Activated T-helper 17 cell treated with anti-CD3 and anti-CD28 coated beads, Interleukin-2, amount 50 U/mL, for 72 hours (primary cell): ENCODE results near the gene GNAS. TPM values are rescaled to one million over a fixed set of nuclear protein-coding genes. Genes with fewer than 3 reads are reported as not detected.

Source experiments
- ATAC-seq: fragments of 150-1000 bp; cut with Tn5 transposase; replicated peaks from 2 replicates; pipeline ENCODE4 v1.10.0; 2021; ENCODE audit warnings: mild to moderate bottlenecking, moderate library complexity
- H3K27ac Mint-ChIP-seq: one replicate; pipeline ENCODE4 v1.8.0; 2022; ENCODE audit warnings: mixed read lengths
- H3K27me3 Mint-ChIP-seq: one replicate; pipeline ENCODE4 v1.8.0; 2022; ENCODE audit warnings: mixed read lengths
- H3K36me3 Mint-ChIP-seq: one replicate; pipeline ENCODE4 v1.8.0; 2022; ENCODE audit warnings: low read depth, mild to moderate bottlenecking, mixed read lengths
- H3K4me1 Mint-ChIP-seq: one replicate; pipeline ENCODE4 v1.8.0; 2022; ENCODE audit warnings: mixed read lengths
- H3K4me3 Mint-ChIP-seq: one replicate; pipeline ENCODE4 v1.8.0; 2022; ENCODE audit warnings: mild to moderate bottlenecking, mixed read lengths
- H3K9me3 Mint-ChIP-seq: one replicate; pipeline ENCODE4 v1.8.0; 2022; ENCODE audit warnings: mixed read lengths
- total RNA-seq, 2 donors: library from RNA; stranded (reverse); gene quantifications; one replicate each; pipeline ENCODE4 v1.2.3, GENCODE V29; 2022

GNAS gene
- total RNA-seq, 2 donors from 2014 or later, result 412 to 688 TPM

DNA sequence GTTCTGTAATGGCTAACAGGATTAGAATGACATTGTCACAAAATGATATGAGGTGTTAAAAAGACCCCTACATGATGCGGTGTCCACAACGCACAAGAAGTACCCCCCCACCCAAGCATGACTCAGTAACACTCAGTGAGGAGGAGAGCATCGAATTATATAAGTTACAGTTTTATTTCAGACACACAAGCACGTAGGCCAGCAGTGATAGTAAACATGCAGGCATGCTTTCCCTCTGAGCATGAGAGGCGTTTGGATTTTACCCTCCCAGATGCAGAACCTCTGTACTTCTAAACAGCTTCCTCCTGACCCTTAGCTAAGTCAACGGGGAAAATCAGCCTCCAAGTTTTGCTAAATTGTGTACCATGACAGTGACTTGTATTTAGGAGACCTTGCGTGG lies 23.9 kb downstream of the GNAS start:
- H3K4me3 Mint-ChIP-seq, result no peak overlapping the region
- no peaks in the 10 kb centered on the region for H3K9me3 Mint-ChIP-seq
- H3K27me3 Mint-ChIP-seq, result no peaks in the 10 kb centered on the region
- peaks cover 10% of the 10 kb centered on the region for H3K4me1 Mint-ChIP-seq
- H3K36me3 Mint-ChIP-seq, result no peaks in the 10 kb centered on the region
- H3K27ac Mint-ChIP-seq, result no peak overlapping the region
- ATAC-seq, result no peak

DNA sequence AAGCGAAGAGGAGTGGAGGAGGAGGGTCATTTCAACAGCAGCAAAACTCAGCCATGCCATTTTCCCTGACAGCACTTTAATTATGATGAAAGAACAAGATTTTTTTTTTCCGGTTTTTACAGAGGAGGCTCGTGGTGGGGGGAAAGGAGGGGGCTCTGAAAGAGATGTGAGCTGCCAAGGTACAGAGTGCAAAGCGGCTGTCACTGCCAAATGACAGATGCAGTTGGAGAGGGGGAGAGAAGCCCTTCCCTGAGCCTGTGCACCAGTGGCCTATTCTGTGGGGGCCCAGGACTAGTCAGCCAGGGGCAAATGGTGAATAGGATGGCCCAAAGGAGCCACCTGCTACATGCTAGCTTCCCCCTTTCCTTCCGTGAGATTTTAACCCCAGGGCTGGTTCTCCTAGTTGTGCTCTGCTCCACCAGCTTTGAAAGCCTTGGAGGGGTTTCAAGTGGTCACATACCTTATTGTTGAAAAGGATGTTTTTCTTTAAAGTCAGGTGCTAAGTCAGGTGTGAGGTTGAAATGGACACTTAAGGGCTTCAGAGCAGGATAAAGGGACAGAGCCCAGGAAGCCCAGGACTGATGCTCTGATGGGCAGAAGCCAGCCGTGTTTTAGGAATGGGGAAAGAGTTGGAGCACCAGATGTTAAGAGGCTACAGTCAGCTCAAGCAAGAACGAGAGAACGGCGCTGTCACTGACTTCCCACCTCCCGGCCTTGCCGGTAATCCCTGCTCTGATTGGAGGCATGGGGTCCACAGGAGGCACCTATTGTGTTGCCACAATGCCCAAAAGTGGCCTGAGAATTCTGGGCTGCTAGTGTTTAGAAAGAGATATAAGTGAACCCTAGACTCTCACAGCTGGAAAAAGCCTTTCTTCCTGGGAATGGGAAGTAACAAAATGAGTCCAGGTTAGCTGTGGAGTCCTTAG lies 24.8 kb downstream of the GNAS start:
- ATAC-seq, result no peak
- H3K4me1 Mint-ChIP-seq, result peaks cover 10% of the 10 kb centered on the region

DNA sequence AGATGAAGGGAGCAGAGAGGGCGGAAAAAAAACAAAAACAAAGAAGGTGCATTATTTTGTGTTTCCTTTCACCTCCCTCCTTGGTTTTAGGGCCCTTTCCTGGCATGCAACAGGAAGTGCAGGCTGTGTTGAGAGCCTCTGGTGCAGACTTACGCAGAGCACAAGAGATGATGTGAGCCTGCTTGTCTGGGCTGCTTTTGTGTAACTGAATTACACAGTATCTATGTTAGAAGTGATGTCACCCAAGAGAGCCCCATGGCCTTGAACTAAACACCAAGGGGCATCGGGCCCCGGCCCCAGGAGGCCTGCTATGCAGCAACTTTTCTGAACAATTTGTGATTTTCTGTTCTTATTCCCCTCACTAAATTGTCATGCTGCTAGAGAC lies 25.5 kb downstream of the GNAS start:
- Mint-ChIP-seq H3K4me3 (peak overlapping the region; percentile 31), H3K9me3 (no peaks in the 10 kb centered on the region), H3K4me1 (peaks cover 10% of the 10 kb centered on the region), H3K27me3 (no peaks in the 10 kb centered on the region), H3K27ac (no peak overlapping the region), H3K36me3 (no peaks in the 10 kb centered on the region)
- peak; percentile 50 for ATAC-seq

More for the DNA sequence above, 24.8 kb downstream of the GNAS start:
- Mint-ChIP-seq H3K9me3 (no peaks in the 10 kb centered on the region), H3K36me3 (no peaks in the 10 kb centered on the region), H3K27me3 (no peaks in the 10 kb centered on the region), H3K27ac (no peak overlapping the region), H3K4me3 (no peak overlapping the region)

DNA sequence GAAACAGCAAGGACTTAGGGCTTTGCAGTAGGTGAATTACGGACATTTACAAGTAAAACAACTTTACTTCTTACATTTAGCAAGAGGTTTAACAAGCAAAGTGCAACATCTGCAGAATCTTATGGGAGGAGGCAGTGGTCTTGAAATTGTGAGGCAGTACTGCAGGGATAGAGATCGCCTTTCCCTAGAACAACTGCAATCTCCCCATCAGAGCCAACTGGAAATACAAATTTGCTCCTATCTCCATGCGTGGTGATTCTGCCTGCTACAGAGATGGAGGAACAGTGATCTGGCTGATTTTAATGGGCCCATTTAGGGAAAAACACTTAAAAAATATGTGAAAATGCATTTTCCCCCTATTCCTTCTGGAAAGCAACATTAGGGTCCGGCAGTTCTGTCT lies 25.9 kb downstream of the GNAS start:
- Mint-ChIP-seq H3K27ac (no peak overlapping the region), H3K4me3 (peak overlapping the region; percentile 31), H3K4me1 (peaks cover 10% of the 10 kb centered on the region), H3K36me3 (no peaks in the 10 kb centered on the region), H3K27me3 (no peaks in the 10 kb centered on the region), H3K9me3 (no peaks in the 10 kb centered on the region)
- no peak for ATAC-seq

DNA sequence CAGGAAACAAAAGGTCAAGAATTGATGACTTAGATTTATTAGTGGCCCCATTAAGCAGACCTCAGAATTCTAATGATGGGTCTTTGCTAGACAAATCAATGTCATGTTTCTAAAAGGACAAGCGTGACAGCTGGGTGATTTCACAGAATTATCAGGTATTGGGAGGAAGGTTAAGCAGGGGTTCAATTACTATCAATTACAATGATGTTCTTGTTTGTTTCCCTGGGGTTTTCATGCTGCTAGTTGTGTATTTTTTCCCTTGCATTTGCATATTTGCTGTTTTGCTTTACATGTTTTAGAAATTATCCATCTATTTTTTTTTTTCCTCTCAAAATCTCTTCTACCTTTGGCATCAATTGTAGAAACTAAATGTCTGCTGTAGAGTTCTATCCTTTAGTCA lies 27.9 kb downstream of the GNAS start:
- no peak for ATAC-seq
- Mint-ChIP-seq H3K36me3 (no peaks in the 10 kb centered on the region), H3K4me1 (peaks cover 10% of the 10 kb centered on the region)

DNA sequence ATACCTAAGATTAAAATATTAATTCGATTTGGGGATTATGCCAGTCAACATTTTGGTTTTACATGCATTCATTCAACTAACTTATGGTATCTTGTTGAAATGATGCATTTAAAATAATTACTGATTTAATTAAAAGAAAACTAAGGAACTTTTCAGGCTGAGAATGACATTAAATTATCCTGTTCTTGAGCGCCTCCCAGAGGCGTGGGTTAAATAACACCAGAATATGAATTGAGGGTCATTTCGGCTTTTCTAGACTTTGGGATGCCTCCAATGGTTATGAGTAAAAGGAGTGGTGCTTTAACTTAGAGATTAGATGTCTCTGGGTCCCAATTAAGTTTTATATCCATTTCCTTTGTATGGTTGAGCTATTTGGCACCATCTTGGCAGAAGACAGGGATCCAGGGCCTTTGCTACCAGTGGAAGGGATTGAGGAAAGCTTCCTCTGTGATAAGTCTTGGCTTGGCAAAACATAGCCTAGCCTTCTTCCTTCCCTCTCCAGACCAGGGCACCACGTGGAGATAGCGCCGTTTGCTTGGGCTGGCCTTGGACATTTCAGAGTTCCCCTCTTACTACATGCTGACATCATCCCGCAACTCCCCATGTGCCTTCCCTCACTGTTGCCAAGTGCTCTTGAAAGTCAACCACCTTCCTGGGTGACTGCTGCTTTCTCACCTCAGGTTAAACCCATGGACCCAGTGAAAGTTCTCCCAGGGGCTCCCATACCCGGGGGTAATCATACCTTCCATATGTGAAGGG lies 28.7 kb downstream of the GNAS start:
- H3K27me3 Mint-ChIP-seq, result no peaks in the 10 kb centered on the region
- no peaks in the 10 kb centered on the region for H3K9me3 Mint-ChIP-seq
- no peak for ATAC-seq
- no peak overlapping the region for H3K27ac Mint-ChIP-seq
- H3K36me3 Mint-ChIP-seq, result no peaks in the 10 kb centered on the region
- H3K4me3 Mint-ChIP-seq, result no peak overlapping the region
- peaks cover 10% of the 10 kb centered on the region for H3K4me1 Mint-ChIP-seq

More for the DNA sequence above, 27.9 kb downstream of the GNAS start:
- no peaks in the 10 kb centered on the region for H3K27me3 Mint-ChIP-seq
- no peak overlapping the region for H3K27ac Mint-ChIP-seq
- H3K9me3 Mint-ChIP-seq, result no peaks in the 10 kb centered on the region
- H3K4me3 Mint-ChIP-seq, result no peak overlapping the region

DNA sequence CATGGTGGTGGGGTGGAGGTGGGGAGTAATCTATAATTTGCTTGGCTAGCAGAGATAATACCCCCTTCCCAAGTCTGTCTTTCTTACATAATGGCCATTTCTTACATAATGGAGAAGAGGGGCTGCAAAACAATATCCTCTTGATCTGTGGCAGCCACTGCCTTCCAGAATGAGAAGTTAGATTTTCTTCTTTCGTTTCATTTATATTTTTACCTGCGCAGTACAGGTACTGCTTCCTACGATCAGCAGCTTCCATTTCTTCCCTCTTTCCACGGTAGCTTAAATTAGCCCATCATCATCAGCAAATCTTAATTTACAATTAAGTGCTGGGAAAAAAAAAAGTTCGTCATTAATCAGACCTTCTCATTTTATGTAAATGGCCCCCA lies 30.2 kb downstream of the GNAS start:
- Mint-ChIP-seq H3K36me3 (no peaks in the 10 kb centered on the region), H3K27ac (no peak overlapping the region), H3K4me1 (peaks cover 8% of the 10 kb centered on the region), H3K27me3 (no peaks in the 10 kb centered on the region), H3K9me3 (no peaks in the 10 kb centered on the region), H3K4me3 (no peak overlapping the region)
- no peak for ATAC-seq

DNA sequence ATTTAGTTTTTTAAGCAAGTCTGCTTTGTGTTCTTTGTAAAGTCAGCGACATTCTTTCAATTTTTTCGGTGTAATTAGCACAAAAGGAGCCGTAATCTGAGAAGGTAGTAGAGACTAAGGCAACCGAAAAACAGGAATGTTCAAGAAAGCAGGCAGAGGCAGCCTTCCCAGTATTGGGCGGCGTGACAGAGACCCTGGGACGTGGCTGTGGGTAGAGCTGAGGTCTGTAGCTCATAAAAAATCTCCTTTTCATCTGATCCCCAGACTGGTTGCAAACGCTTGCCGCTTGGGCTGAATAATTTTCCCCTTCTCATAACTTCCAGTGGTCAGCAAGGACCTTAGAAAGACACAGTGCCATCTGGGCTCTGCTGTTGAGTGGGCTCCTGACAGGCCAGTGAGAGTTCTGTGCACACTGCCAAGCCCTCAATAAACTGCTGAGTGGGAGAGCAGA lies 30.8 kb downstream of the GNAS start:
- ATAC-seq, result no peak
- H3K27me3 Mint-ChIP-seq, result no peaks in the 10 kb centered on the region
- no peaks in the 10 kb centered on the region for H3K36me3 Mint-ChIP-seq
- H3K4me1 Mint-ChIP-seq, result peaks cover 3% of the 10 kb centered on the region
- H3K27ac Mint-ChIP-seq, result no peak overlapping the region
- H3K4me3 Mint-ChIP-seq, result no peak overlapping the region
- H3K9me3 Mint-ChIP-seq, result no peaks in the 10 kb centered on the region

DNA sequence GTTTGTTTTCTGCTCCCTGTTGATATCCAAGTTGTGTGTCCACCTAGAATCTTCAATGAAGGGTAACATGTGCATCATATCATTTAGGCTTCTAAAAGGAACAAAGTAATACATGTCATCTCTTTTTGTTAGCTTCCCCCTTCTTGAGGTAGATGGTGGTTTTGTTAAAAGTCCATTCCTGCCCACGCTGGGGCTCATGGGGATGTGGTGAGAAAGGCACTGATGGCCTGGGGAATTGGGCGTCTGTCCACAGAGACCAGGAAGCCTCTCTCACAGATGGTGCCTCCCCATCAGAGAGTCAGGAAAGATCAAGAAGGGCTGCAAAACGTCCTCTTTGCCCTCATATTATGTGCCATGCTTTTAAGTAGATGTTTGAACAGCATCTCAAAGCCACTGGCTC lies 32.5 kb downstream of the GNAS start:
- Mint-ChIP-seq H3K27me3 (no peaks in the 10 kb centered on the region), H3K4me1 (no peaks in the 10 kb centered on the region), H3K9me3 (no peaks in the 10 kb centered on the region), H3K27ac (no peak overlapping the region), H3K4me3 (no peak overlapping the region), H3K36me3 (no peaks in the 10 kb centered on the region)
- ATAC-seq, result no peak

DNA sequence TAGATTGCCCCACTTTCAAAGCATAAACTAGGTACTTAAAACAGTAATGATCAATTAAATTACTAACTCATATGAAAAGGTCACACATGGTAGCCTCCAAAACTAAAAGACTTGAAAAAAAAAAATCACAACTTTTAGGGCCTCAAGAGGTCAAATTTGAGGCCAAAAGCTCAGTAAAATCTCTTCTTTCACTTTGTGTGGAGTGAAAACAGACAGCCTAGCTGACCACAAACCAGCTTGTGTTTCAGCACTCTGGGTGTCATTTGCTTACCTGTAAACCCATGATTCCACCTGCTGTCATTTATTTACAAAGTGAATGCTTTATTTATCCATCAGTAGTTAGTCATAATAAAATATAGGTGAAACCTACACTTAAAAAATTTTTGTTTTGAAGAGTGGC lies 34.0 kb downstream of the GNAS start:
- Mint-ChIP-seq H3K4me3 (no peak overlapping the region), H3K9me3 (no peaks in the 10 kb centered on the region), H3K27ac (no peak overlapping the region), H3K27me3 (no peaks in the 10 kb centered on the region), H3K36me3 (no peaks in the 10 kb centered on the region), H3K4me1 (no peaks in the 10 kb centered on the region)
- no peak for ATAC-seq

DNA sequence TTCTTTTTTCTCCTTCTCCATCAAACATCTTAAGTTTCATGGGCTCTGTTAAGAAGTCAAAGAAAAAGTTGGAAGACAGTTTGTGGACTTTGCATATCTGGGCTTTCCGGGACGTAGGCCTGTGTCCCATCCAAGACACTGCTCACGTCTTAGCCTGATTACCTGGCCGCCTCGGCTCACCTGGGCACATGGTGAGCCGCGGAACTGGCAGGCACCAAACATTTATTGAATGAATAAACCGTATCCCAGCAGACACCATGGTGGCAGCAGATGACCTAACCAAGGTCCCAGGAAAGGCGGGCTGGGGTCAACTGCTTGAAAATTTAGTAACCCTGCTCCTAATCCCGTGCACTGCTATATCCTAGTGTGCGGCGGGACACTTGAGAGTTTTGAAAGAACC lies 35.6 kb downstream of the GNAS start:
- Mint-ChIP-seq H3K36me3 (peaks cover 14% of the 10 kb centered on the region), H3K27ac (no peak overlapping the region), H3K4me1 (no peaks in the 10 kb centered on the region), H3K9me3 (no peaks in the 10 kb centered on the region), H3K27me3 (no peaks in the 10 kb centered on the region), H3K4me3 (peak overlapping the region; percentile 69)
- ATAC-seq, result no peak

DNA sequence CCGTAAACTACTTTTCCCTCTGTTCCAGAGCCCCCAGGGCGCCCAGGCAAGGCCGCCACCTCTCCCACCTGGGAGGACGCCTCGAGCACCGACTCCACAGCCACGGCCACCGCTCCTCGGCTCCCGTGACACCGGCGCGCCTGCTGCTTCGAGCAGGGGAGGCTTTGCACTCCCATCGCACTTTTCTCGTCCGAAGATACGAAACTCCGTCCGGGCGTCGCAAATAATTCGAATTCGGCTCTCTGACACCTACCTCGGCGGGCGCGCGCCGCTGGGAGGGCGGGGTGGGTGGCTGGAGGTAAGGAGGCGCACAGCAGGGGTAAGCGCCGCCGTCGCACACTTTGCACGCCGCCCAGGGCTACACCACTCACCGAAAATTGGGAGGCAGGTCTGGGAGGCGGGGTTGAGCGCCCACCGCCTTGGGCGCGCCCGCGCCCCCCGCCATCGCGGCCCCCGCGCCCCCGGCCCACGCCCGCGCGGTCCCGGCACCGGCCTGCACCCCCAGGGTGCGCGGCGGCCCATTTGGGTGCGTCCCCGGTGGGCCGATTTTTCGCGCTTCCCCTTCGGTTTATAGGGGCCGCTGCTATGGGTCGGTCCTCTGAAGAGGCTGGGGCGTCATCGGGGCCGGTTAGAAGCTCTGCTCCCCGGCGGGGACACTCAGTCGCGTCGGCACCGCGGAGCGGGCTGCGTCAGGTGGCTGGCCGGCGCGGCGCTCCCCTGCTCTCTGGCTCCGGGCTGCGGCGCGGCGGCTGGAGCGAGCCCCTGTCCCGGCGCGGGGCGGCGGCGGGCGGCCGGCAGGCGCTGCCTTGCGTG lies 36.2 kb downstream of the GNAS start:
- peak overlapping the region; percentile 77 for H3K27ac Mint-ChIP-seq
- peak; percentile 72 for ATAC-seq
- H3K27me3 Mint-ChIP-seq, result no peaks in the 10 kb centered on the region
- peaks cover 5% of the 10 kb centered on the region for H3K4me1 Mint-ChIP-seq
- peaks cover 20% of the 10 kb centered on the region for H3K36me3 Mint-ChIP-seq
- H3K9me3 Mint-ChIP-seq, result no peaks in the 10 kb centered on the region
- peak overlapping the region; percentile 77 for H3K4me3 Mint-ChIP-seq

DNA sequence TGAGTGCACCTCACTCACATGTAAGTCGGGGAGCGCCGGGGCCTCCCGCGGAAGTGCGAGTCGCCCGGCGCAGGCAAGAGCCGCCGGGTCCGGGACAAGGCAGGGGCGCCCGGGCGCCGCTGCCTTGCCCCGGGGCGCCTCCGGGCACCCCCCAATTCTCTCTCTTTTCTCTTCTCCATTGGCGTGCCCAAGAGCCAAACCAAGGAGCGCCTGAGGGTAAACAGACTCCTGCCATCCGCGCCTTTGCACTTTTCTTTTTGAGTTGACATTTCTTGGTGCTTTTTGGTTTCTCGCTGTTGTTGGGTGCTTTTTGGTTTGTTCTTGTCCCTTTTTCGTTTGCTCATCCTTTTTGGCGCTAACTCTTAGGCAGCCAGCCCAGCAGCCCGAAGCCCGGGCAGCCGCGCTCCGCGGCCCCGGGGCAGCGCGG lies 36.8 kb downstream of the GNAS start:
- H3K4me1 Mint-ChIP-seq, result peaks cover 11% of the 10 kb centered on the region
- H3K27ac Mint-ChIP-seq, result peak overlapping the region; percentile 77
- H3K4me3 Mint-ChIP-seq, result peak overlapping the region; percentile 77
- no peak for ATAC-seq
- H3K9me3 Mint-ChIP-seq, result no peaks in the 10 kb centered on the region
- peaks cover 24% of the 10 kb centered on the region for H3K36me3 Mint-ChIP-seq
- H3K27me3 Mint-ChIP-seq, result no peaks in the 10 kb centered on the region

DNA sequence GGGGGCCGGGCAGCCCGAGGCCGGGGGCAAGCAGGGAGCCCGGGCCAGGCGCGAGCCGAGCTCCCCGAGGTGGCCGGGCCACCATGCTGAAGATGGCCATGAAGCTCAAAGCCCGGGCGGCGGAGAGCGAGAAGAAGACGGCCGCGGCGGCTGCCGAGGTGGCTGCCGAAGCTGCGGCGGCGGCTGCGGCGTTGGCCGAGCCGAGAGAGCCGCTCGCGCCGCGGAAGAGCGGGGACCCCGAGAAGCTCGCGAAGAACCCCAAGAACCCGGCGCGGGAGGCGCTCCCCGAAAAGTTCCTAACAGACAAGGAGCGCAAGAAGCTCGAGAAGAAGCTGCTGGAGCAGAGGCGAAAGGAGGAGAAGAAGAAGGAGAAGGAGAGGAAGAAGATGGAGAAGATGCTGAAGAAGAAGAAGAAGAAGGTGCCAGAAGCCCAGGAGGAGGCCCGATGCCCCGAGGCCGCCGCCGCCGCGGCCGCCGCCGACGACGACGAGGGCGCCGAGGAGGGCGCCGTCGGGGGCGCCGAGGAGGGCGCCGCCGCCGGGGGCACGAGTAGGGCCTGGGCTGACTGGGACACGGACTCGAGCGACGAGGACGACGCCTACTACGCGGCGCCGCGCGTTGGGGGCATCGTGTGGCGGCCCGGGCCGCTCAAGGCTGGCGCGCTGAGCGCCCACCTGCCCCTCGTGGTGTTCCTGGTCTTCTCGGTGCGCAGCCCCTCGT lies 37.4 kb downstream of the GNAS start:
- Mint-ChIP-seq H3K36me3 (peaks cover 30% of the 10 kb centered on the region), H3K4me1 (peaks cover 17% of the 10 kb centered on the region), H3K9me3 (no peaks in the 10 kb centered on the region), H3K27ac (peak overlapping the region; percentile 77), H3K27me3 (no peaks in the 10 kb centered on the region), H3K4me3 (peak overlapping the region; percentile 77)
- ATAC-seq, result no peak
